Activated CD4-positive, alpha-beta T cell treated with anti-CD3 and anti-CD28 coated beads, Interleukin-2, amount 10 ng/mL, durations not matched to agents 24 days and 14 days (primary cell): ENCODE measurements around the gene ARL3. TPM values are rescaled to one million over a fixed set of nuclear protein-coding genes. Genes with fewer than 3 reads are reported as not detected.
"Not testable (repeated sequence)": the region's sequence is repeated elsewhere in the genome, so short reads cannot be mapped to it uniquely, and the experiment has no call there.

Experiments used
- DNase-seq: peaks from one replicate; pipeline ENCODE4 v3.0.0; 2022
- H3K27ac Mint-ChIP-seq: one replicate; pipeline ENCODE4 v1.8.0; 2022; ENCODE audit warnings: mild to moderate bottlenecking, mixed read lengths
- H3K27me3 Mint-ChIP-seq: one replicate; pipeline ENCODE4 v1.8.0; 2022; ENCODE audit warnings: mixed read lengths
- H3K36me3 Mint-ChIP-seq: one replicate; pipeline ENCODE4 v1.8.0; 2022; ENCODE audit warnings: low read depth, mild to moderate bottlenecking, mixed read lengths
- H3K4me1 Mint-ChIP-seq: one replicate; pipeline ENCODE4 v1.8.0; 2021; ENCODE audit warnings: mixed read lengths
- H3K4me3 Mint-ChIP-seq: one replicate; pipeline ENCODE4 v1.8.0; 2022; ENCODE audit warnings: mild to moderate bottlenecking, moderate library complexity, mixed read lengths
- H3K9me3 Mint-ChIP-seq: one replicate; pipeline ENCODE4 v1.8.0; 2021; ENCODE audit warnings: mixed read lengths
- intact Hi-C: fragments of 100-400 bp; cut with micrococcal nuclease; formaldehyde crosslinking; loops from one replicate; pipeline ENCODE4 v1.15.1; 2023
- total RNA-seq: library from RNA; stranded (reverse); gene quantifications from 2 replicates; pipeline ENCODE4 v1.2.3, GENCODE V29; 2022

Gene ARL3
- total RNA-seq, 1 donor from 2014 or later: 6.4 TPM

DNA sequence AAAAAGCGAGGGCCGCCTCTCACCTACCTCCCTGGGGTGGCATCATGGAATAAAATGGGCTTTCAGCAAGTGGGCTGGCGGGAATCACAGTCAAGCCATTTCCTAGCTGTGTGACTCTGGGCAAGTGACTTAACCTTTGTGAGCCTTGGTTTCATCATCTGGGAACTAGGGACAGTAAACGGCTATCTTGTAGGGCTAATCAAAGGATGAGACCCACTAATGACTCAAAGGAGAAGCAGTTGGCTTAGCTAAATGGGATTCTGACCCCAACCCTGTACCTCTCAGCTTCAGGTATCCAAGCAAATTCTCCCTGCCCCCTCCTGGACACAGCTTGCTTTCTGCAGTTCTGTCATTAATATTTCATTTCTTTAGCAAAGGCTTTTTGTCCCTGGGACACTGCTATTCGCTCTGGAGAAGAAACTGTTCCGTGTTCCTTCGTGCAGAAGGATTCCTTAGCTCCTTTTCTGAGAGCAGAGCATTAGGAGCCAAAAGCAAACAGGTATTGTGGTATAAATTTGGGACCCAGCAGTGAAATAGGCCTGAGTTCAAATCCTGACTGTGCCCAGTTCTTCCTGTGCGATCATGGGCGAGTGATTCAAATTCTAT, 44.0 kb downstream of the ARL3 start:
- no peak for DNase-seq
- H3K4me1 Mint-ChIP-seq: peaks cover 31% of the 10 kb centered on the region
- H3K4me3 Mint-ChIP-seq: no peak overlapping the region
- H3K27ac Mint-ChIP-seq: no peak overlapping the region
- no peaks in the 10 kb centered on the region for H3K27me3 Mint-ChIP-seq
- H3K36me3 Mint-ChIP-seq: no peaks in the 10 kb centered on the region
- H3K9me3 Mint-ChIP-seq: no peaks in the 10 kb centered on the region
- intact Hi-C loops: loop anchor here (5.0 kb wide), 1 partner anchor 168 kb away; the partner anchor contains the start of genes ACTR1A and SUFU

DNA sequence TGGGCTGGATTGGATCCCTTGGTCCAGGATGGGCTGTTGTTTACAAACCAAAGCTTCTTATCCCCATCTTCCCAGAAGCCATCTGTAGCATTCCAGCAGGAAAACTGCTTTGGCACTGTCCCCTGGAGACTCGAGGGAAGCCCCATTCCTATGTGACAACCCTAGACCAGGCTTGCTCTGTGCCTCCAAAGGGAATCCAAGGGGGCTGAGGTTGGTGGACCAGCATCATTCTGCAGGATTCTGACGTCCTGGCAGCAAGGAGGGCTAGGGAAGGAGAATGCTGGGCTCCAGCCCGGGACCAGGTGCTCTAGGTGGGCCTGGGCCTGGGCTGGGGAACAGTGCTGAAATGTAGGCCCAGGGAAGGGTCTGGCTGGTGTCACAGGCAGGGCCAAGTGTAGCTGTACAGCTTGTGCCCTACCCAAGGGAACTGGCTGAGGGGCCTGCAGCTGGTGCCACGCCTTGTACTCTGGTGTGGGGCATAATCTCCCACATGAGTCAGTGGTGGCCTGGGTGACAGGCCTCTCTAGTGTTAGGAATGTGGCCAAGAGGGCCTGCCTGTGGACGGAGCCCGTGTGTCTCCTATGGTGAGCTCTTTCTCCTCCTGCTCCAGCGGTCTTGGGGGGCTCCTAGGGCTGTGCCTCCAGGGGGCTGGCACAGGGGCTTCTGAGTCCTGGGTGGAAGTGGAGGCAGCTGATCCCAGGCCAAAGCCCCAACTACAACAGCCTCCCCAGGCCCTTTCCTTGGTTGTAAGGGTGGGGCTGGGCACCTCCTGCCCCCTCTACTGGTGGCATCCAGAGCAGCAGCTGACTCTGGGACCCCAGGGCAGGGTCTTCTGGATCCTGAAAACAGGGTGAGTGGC, 44.8 kb downstream of the ARL3 start:
- DNase-seq: peak; percentile 77
- no peaks in the 10 kb centered on the region for H3K36me3 Mint-ChIP-seq
- H3K4me3 Mint-ChIP-seq: no peak overlapping the region
- no peak overlapping the region for H3K27ac Mint-ChIP-seq
- no peaks in the 10 kb centered on the region for H3K27me3 Mint-ChIP-seq
- peaks cover 23% of the 10 kb centered on the region for H3K4me1 Mint-ChIP-seq
- no peaks in the 10 kb centered on the region for H3K9me3 Mint-ChIP-seq
- intact Hi-C loops: loop anchor here (5.0 kb wide), 1 partner anchor 167 kb away; the partner anchor contains the start of genes ACTR1A and SUFU

DNA sequence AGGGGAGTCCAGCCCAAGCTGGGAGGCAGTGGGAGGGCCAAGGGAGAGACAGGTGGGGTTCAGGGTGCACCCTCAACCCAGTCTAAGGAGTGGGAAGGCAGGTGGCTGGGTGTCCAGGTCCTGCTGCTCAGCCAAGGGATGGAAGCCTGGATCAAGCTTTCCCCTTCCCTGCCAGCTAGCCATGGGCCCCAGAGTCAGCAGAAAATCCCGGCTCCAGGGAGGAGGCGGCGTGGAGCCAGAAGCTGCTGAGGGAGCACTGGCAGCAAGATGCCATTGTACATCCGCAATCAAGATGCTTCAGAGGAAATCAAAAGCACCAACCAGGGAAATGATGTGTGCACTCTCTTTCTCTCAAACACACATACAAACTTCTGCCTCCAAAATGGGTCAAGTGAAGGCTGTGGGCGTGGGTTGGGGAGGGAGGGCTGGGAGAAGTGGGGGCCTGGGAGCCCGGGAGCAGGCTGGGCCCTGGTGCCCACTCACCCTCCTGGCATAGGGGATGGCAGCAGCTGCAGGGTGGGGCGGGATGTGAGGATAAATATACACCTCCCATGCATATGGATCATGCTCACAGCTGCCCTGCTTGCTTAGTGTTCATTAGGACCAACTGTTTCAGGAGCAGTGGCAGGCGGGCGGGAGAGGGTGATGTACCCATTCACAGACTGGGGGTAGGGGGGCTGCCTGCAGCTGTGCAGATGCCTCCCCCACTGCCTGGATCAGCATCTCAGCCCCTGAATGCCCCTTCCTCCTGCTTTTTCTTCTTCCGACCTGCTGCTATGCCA, 45.7 kb downstream of the ARL3 start:
- Mint-ChIP-seq H3K27me3 (no peaks in the 10 kb centered on the region), H3K27ac (peak overlapping the region; percentile 15), H3K4me3 (no peak overlapping the region), H3K9me3 (no peaks in the 10 kb centered on the region), H3K36me3 (no peaks in the 10 kb centered on the region), H3K4me1 (peaks cover 14% of the 10 kb centered on the region)
- peak; percentile 53 for DNase-seq
- intact Hi-C loops: no loop called here

DNA sequence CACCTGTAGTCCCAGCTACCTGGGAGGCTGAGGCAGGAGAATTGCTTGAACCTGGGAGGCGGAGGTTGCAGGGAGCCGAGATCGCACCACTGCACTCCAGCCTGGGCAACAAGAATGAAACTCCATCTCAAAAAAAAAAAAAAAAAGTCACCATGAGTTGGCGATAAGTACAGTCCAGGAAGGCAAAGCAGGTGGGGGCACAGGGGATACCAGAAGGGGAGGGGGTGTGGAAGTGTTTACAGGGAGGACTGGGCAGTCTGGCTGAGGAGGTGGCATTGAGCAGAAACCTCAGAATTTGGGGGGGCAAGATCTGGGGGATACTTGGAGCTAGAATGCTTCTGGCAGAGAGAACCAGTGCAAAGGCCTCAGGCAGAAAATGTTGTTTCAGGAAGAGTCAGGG, 46.8 kb downstream of the ARL3 start:
- H3K36me3 Mint-ChIP-seq, H3K9me3 Mint-ChIP-seq, intact Hi-C loops, H3K4me3 Mint-ChIP-seq, DNase-seq, H3K27ac Mint-ChIP-seq, H3K27me3 Mint-ChIP-seq: not testable (repeated sequence)
- peaks cover 14% of the 10 kb centered on the region for H3K4me1 Mint-ChIP-seq

DNA sequence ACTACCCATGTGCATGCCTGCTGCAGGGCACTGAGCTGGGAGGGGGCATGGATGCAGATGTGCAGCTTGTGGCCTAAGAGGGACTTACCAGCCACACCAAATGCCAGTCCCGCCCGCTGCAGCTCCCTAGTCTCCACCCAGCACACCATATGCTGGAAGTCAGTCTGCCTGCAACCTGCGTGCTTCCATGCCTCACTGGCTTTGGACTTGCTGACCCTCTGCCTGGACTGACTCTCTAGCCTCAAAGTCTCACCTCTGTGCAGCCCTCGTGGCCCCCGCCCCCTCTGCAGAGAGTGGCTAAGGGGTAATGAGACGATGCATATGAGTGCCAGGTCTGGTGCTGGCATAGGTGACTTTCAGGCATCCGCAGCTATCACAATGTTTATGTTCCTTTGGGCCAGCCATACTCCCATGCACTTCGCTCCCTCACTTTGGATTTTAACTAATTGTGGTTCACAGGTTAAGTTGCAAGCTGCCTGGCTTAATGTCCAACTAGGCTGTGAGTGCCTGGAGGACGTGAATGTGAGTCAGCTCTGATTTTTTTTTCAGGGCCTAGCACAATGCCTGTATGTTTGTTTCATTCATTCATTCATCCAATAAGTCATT, 48.2 kb downstream of the ARL3 start:
- Mint-ChIP-seq H3K27ac (no peak overlapping the region), H3K4me3 (no peak overlapping the region), H3K9me3 (no peaks in the 10 kb centered on the region)

DNA sequence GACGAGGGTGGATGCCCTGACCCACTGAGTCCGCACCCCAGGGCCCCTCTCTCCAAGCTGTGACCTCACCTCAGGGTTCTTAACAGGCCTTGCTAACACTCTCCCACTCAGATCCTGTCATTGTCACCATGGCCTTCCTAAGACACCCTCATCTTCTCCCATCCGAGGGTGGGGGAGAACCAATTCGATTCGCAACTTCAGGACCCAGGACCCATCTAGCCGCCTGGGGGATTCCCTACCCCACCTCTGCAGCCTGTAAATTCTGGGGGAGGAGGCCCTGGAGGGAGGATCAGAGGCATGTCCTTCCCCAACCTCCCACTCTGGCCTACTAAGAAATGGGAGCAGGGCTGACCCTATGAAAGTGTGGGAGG, 52.6 kb downstream of the ARL3 start:
- peak overlapping the region; percentile 88 for H3K27ac Mint-ChIP-seq
- H3K4me3 Mint-ChIP-seq: peak overlapping the region; percentile 72
- peaks cover 21% of the 10 kb centered on the region for H3K36me3 Mint-ChIP-seq
- no peak for DNase-seq
- intact Hi-C loops: loop anchor here (1.0 to 5.0 kb wide), 4 partner anchors 9 to 51 kb away; partner anchors contain the start of genes ARL3 and SFXN2
- H3K9me3 Mint-ChIP-seq: no peaks in the 10 kb centered on the region
- H3K4me1 Mint-ChIP-seq: peaks cover 37% of the 10 kb centered on the region
- H3K27me3 Mint-ChIP-seq: no peaks in the 10 kb centered on the region

More for the DNA sequence above, 48.2 kb downstream of the ARL3 start:
- no peaks in the 10 kb centered on the region for H3K27me3 Mint-ChIP-seq
- intact Hi-C loops: no loop called here
- DNase-seq: peak; percentile 54
- peaks cover 24% of the 10 kb centered on the region for H3K4me1 Mint-ChIP-seq
- H3K36me3 Mint-ChIP-seq: no peaks in the 10 kb centered on the region

DNA sequence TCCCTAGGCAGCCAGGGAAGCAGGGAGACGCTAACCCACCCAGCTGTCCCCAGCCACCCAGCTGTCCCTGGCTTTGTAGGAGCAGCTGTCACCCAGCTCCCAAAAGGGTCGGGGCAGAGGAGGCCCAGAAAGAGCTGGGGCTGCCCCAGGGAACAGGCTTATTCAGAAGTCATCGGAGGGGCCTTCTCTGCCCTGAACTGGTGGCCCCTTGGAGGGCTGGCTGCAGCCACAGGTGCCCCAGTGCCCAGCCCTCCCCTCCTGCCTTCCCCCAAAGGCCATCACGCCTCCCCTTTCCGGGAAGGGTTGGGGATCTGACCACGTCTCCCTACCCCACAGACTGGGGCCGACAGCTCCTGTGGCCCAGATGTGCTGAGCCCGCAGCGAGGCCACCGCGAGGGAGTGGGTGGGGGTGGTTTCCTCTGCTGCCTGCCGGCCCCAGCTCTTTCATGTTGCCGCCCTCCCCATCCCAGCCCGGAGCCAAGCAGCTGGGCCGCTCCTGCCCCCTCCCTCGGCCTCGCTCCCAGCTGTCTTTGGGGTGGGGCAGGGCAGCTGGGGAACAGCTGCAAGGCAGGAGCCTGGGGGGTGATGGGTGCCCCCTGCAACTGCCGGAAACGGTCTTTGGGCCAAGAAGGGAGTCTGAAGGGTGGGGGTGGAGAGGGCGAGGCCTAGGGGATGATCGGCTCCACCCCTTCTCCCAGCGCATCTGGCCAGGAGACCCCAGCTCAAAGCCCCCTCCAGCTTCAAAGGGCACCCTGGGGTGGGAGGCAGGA, 53.1 kb downstream of the ARL3 start:
- Mint-ChIP-seq H3K4me1 (peaks cover 37% of the 10 kb centered on the region), H3K27ac (peak overlapping the region; percentile 88)
- intact Hi-C loops: loop anchor here (1.0 to 5.0 kb wide), 4 partner anchors 9 to 51 kb away; partner anchors contain the start of genes ARL3 and SFXN2

DNA sequence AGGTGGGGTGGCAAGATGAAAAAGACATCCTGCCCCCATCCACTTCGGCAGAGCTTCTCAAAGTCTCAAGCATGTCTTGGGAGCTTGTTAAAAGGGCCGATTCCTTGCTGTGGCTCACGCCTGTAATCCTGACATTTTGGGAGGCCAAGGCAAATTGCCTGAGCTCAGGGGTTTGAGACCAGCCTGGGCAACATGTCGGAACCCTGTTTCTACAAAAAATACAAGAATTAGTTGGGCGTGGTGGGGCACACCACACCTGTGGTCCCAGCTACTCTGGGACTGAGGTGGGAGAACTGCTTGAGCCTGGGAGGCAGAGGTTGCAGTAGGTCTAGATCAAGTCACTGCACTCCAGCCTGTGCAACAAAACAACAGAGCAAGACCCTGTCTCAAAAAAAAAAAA, 55.4 kb downstream of the ARL3 start:
- Mint-ChIP-seq H3K27me3 (no peaks in the 10 kb centered on the region), H3K9me3 (no peaks in the 10 kb centered on the region), H3K27ac (peak overlapping the region; percentile 83), H3K4me1 (peaks cover 45% of the 10 kb centered on the region), H3K36me3 (peaks cover 41% of the 10 kb centered on the region), H3K4me3 (no peak overlapping the region)
- DNase-seq: no peak
- intact Hi-C loops: no loop called here

More for the DNA sequence above, 53.1 kb downstream of the ARL3 start:
- H3K36me3 Mint-ChIP-seq: peaks cover 27% of the 10 kb centered on the region
- H3K4me3 Mint-ChIP-seq: peak overlapping the region; percentile 72
- no peaks in the 10 kb centered on the region for H3K27me3 Mint-ChIP-seq
- peak; percentile 91 for DNase-seq
- H3K9me3 Mint-ChIP-seq: no peaks in the 10 kb centered on the region

DNA sequence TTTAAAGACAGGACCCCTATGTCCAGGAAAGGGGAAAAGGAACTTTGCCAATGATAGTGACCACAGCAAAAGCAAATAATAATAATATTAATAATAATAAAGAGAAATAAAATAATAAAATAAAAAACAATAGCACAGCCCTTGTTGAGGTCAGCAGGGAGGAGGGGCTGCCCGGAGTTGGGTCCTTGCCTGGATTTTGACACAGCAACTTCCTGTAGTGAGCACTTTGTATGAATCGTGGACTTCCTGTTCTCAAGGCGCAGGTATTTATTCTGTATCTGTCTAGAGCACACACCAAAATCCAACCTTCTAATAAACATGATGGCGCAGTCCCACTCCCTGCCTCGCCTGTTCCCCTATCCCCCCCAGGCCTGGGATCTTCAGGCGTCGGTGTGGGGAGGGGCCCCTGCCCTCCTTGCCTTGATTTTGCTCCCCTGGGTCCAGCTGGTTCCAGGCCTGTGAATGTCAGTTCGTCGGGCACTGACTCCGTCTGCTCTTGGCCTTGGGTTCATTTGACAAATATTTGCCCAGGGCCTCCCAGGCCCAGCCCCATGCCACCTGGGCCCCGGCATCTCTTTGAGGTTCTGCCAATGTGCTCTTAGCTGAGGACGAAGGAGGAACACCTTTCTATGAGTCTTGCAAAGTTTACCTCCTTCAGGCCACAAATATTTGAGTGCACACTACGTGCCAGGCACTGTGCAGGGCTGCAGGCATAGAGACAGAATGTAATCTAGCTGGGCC, 56.0 kb downstream of the ARL3 start:
- intact Hi-C loops: no loop called here
- Mint-ChIP-seq H3K27me3 (no peaks in the 10 kb centered on the region), H3K27ac (peak overlapping the region; percentile 83), H3K4me3 (peak overlapping the region; percentile 45), H3K4me1 (peaks cover 51% of the 10 kb centered on the region), H3K9me3 (no peaks in the 10 kb centered on the region), H3K36me3 (peaks cover 47% of the 10 kb centered on the region)
- no peak for DNase-seq

DNA sequence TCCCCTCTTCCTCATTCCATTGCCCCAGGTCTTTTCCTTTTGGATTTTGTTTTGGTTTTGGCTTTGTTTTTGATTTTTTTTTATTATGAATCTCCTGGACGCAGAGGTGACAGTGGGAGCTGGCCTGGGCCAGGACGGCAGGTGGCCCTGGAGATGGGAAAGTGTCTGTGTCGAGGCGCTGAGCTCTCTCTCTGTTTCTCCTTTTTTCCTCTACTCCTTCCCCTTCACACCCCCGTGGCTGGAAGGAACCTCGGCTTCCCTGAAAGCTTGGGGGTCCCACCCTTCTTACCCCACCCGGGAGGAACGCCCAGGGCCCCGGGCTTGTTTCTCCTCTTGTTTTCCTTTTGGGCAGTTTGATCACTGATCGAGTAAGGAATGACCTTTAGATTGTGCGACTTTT, 56.7 kb downstream of the ARL3 start:
- peaks cover 57% of the 10 kb centered on the region for H3K4me1 Mint-ChIP-seq
- peaks cover 52% of the 10 kb centered on the region for H3K36me3 Mint-ChIP-seq
- intact Hi-C loops: no loop called here
- H3K4me3 Mint-ChIP-seq: no peak overlapping the region
- no peaks in the 10 kb centered on the region for H3K27me3 Mint-ChIP-seq
- H3K9me3 Mint-ChIP-seq: no peaks in the 10 kb centered on the region
- no peak overlapping the region for H3K27ac Mint-ChIP-seq
- DNase-seq: no peak

DNA sequence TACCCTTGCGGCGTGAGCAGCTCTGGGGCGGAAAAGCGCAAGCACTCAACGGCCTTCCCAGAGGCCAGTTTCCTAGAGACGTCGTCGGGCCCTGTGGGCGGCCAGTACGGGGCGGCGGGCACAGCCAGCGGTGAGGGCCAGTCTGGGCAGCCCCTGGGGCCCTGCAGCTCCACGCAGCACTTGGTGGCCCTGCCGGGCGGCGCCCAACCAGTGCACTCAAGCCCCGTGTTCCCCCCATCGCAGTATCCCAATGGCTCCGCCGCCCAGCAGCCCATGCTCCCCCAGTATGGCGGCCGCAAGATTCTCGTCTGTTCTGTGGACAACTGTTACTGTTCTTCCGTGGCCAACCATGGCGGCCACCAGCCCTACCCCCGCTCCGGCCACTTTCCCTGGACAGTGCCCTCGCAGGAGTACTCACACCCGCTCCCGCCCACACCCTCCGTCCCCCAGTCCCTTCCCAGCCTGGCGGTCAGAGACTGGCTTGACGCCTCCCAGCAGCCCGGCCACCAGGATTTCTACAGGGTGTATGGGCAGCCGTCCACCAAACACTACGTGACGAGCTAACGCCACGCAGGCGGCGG, 57.3 kb downstream of the ARL3 start:
- H3K4me3 Mint-ChIP-seq: no peak overlapping the region
- no peak for DNase-seq
- H3K27me3 Mint-ChIP-seq: no peaks in the 10 kb centered on the region
- no peak overlapping the region for H3K27ac Mint-ChIP-seq
- peaks cover 60% of the 10 kb centered on the region for H3K4me1 Mint-ChIP-seq
- no peaks in the 10 kb centered on the region for H3K9me3 Mint-ChIP-seq
- intact Hi-C loops: no loop called here
- H3K36me3 Mint-ChIP-seq: peaks cover 55% of the 10 kb centered on the region

DNA sequence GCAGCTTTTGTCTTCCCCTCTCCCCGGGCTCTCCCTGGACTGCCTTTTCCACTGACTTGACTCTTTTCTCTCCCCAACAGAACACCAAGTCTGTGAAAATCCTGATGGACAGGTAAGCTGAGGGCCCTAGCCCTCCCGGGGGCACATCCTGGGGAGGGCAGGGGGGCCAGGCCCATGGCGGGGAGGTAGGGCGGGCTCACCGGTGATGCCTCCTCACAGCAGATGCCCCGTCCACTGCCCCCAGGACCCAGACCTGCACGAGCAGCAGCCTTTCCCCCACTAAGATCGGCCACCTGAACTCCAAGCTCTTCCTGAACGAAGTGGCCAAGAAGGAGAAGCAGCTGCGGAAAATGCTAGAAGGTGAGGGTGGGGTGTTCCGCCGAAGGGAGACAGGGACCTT, 58.2 kb downstream of the ARL3 start:
- peaks cover 55% of the 10 kb centered on the region for H3K36me3 Mint-ChIP-seq
- no peaks in the 10 kb centered on the region for H3K9me3 Mint-ChIP-seq
- DNase-seq: no peak
- no peaks in the 10 kb centered on the region for H3K27me3 Mint-ChIP-seq
- H3K4me1 Mint-ChIP-seq: peaks cover 60% of the 10 kb centered on the region
- H3K27ac Mint-ChIP-seq: no peak overlapping the region
- intact Hi-C loops: no loop called here
- H3K4me3 Mint-ChIP-seq: no peak overlapping the region
